HepG2 (cell line): ENCODE data around the gene UNC5CL. TPM values are rescaled to one million over a fixed set of nuclear protein-coding genes. Genes with fewer than 3 reads are reported as not detected.

ENCODE experiments used
- ATF2 ChIP-seq: sonication (generic); formaldehyde crosslinking; IDR thresholded peaks from 2 replicates; pipeline ENCODE4 v1.4.0; 2020; ENCODE audit warnings: missing genetic modification reagents
- CREBL2 ChIP-seq: sonication (generic); formaldehyde crosslinking; IDR thresholded peaks from 2 replicates; pipeline ENCODE4 v1.8.1; 2023; ENCODE audit warnings: missing genetic modification reagents, mild to moderate bottlenecking, borderline replicate concordance
- CTCF ChIP-seq: sonication (generic); formaldehyde crosslinking; IDR thresholded peaks from 2 replicates; pipeline ENCODE4 v1.5.0; 2020; ENCODE audit warnings: mild to moderate bottlenecking, missing genetic modification reagents, moderate library complexity
- DMAP1 ChIP-seq: IDR thresholded peaks from 2 replicates; pipeline ENCODE4 v1.6.1; 2016
- GLI4 ChIP-seq: sonication (generic); formaldehyde crosslinking; IDR thresholded peaks from 2 replicates; pipeline ENCODE4 v1.5.1; 2020; ENCODE audit warnings: missing genetic modification reagents, mild to moderate bottlenecking, moderate library complexity, borderline replicate concordance
- HMGA1 ChIP-seq: sonication (generic); formaldehyde crosslinking; conservative IDR thresholded peaks from 2 replicates; pipeline ENCODE4 v1.4.0; 2020; ENCODE audit warnings: missing genetic modification reagents
- IRF1 ChIP-seq: sonication (generic); formaldehyde crosslinking; IDR thresholded peaks from 2 replicates; pipeline ENCODE4 v1.4.0; 2020; ENCODE audit warnings: low read depth, mild to moderate bottlenecking, missing genetic modification reagents
- KDM5A ChIP-seq: fragments of 200-600 bp; sonication (generic); IDR thresholded peaks from 2 replicates; pipeline ENCODE4 v1.7.0; 2018; ENCODE audit warnings: antibody characterized with exemption, mild to moderate bottlenecking, low read length, borderline replicate concordance
- MIXL1 ChIP-seq: IDR thresholded peaks from 2 replicates; pipeline ENCODE4 v1.6.1; 2016
- RXRB ChIP-seq: IDR thresholded peaks from 2 replicates; pipeline ENCODE4 v1.6.1; 2016; ENCODE audit warnings: borderline replicate concordance, missing genetic modification reagents, missing compliant biosample characterization
- ZHX2 ChIP-seq, 2 experiments: sonication (generic) in 1 of 2; formaldehyde crosslinking in 1 of 2; IDR thresholded peaks; 2 replicates each; pipeline versions ENCODE4 v1.6.1 to v1.9.0; 2014 to 2022; ENCODE audit warnings: antibody characterized with exemption in 1 of 2, borderline replicate concordance in 1 of 2, inconsistent platforms in 1 of 2, low read depth in 1 of 2, missing genetic modification reagents in 1 of 2
- polyA plus RNA-seq, 8 experiments: library from polyadenylated mRNA; depleted of rRNA in 3 of 8; stranded (reverse) in 7 of 8; unstranded in 1 of 8; fragments of >200 nt; fragmentation: Illumina TruSeq in 4 of 8; extraction: Trizol in 4 of 8; gene quantifications; 2 replicates each; pipeline versions ENCODE4 v1.2.1 to v1.2.3, GENCODE V29; 2011 to 2016; ENCODE audit warnings: low read depth in 4 of 8, missing spikeins in 1 of 8, mixed read lengths in 1 of 8; ENCODE audit not compliant: insufficient read depth in 1 of 8
- total RNA-seq, 5 experiments: library from RNA; depleted of rRNA; stranded (reverse); fragments of >200 nt; fragmentation: Illumina TruSeq; extraction: Trizol; gene quantifications; 2 replicates each; pipeline ENCODE4 v1.2.3, GENCODE V29; 2016; ENCODE audit warnings: low read depth in 1 of 5

UNC5CL gene
- total and polyA plus RNA-seq, 2 of the 13 experiments (the other 11 are each of a cell fraction or from before 2014, with no cell fraction given): 2.4 to 2.5 TPM

GRCh38 chr6:41073203-41073967 is 34.4 kb upstream of the UNC5CL start (continued):
- no peak for TF ChIP-seq ZHX2 (IDR thresholded peaks at IDR 0.05; ENCODE audit: low read depth)
- peak; percentile 27; the same call in 1 of the 2 replicates for TF ChIP-seq ZHX2 (CRISPR knock-in tag; IDR thresholded peaks at IDR 0.05; ENCODE audit: borderline replicate concordance)
- TF ChIP-seq DMAP1 (CRISPR knock-in tag): peak; percentile 34; the same call in 1 of the 2 replicates
- TF ChIP-seq RXRB (CRISPR knock-in tag): no peak
- TF ChIP-seq CREBL2 (CRISPR knock-in tag): no peak
- peak; percentile 13; the same call in 1 of the 2 replicates for TF ChIP-seq CTCF (CRISPR knock-in tag)
- TF ChIP-seq ATF2 (CRISPR knock-in tag): no peak; the same call in none of the 2 replicates
- TF ChIP-seq MIXL1 (CRISPR knock-in tag): no peak
- no peak for TF ChIP-seq GLI4 (CRISPR knock-in tag)
- no peak for TF ChIP-seq IRF1 (CRISPR knock-in tag)
- TF ChIP-seq KDM5A: peak; percentile 61; the same call in 1 of the 2 replicates
- no peak for TF ChIP-seq HMGA1 (CRISPR knock-in tag)
